H1 (cell line): ENCODE data around the gene ANK2. TPM values are rescaled to one million over a fixed set of nuclear protein-coding genes. Genes with fewer than 3 reads are reported as not detected.

ENCODE experiments used
- CTCF ChIA-PET: fragments of 300-600 bp; sonication (Branson Sonifier 250); formaldehyde crosslinking; loops from one replicate; lab custom pipeline; 2021; ENCODE audit not compliant: partially characterized antibody; lab: Charles Lee
- POLR2A ChIA-PET: fragments of 300-600 bp; sonication (Branson Sonifier 250); formaldehyde crosslinking; loops from one replicate; lab custom pipeline; 2021; ENCODE audit warnings: inconsistent platforms; ENCODE audit not compliant: partially characterized antibody; lab: Charles Lee
- DNase-seq, 2 experiments: peaks; one replicate each; pipeline versions ENCODE4 v3.0.0 to v3.0.0-alpha.2; 2010 to 2022; ENCODE audit warnings: low spot score in 2 of 2, low read depth in 1 of 2, mixed read lengths in 1 of 2
- FAIRE-seq: peaks from 2 replicates; lab custom pipeline; 2011; peaks lifted over from hg19 to GRCh38; lab: Jason Lieb, UNC
- H2AFZ ChIP-seq: 2 replicates; pipeline ENCODE4 v1.8.1; 2012; ENCODE audit warnings: low read length, inconsistent platforms
- H2AK5ac ChIP-seq: 2 replicates; pipeline ENCODE4 v1.6.1; 2013; ENCODE audit warnings: low read depth, low read length
- H2BK120ac ChIP-seq: replicated peaks from 2 replicates; pipeline ENCODE3; 2013; ENCODE audit warnings: low read depth, low read length, inconsistent platforms
- H2BK12ac ChIP-seq: 2 replicates; pipeline ENCODE4 v1.6.1; 2013; ENCODE audit warnings: low read depth, low read length
- H2BK15ac ChIP-seq: 2 replicates; pipeline ENCODE4 v1.6.1; 2013; ENCODE audit warnings: low read length
- H2BK20ac ChIP-seq: 2 replicates; pipeline ENCODE4 v1.6.1; 2013; ENCODE audit warnings: low read length
- H2BK5ac ChIP-seq: 2 replicates; pipeline ENCODE4 v1.6.1; 2013; ENCODE audit warnings: low read depth, low read length
- H3K14ac ChIP-seq: 2 replicates; pipeline ENCODE4 v1.6.1; 2013; ENCODE audit warnings: inconsistent platforms; ENCODE audit not compliant: insufficient read length
- H3K18ac ChIP-seq: 2 replicates; pipeline ENCODE4 v1.6.1; 2013; ENCODE audit warnings: low read length; ENCODE audit errors: extremely low read depth
- H3K23ac ChIP-seq: 2 replicates; pipeline ENCODE4 v1.6.1; 2013; ENCODE audit warnings: inconsistent platforms; ENCODE audit not compliant: insufficient read length
- H3K23me2 ChIP-seq: 2 replicates; pipeline ENCODE4 v1.6.1; 2013; ENCODE audit warnings: low read depth, low read length
- H3K27ac ChIP-seq: 2 replicates; pipeline ENCODE4 v1.6.1; 2011; ENCODE audit warnings: low read depth, low read length, inconsistent platforms
- H3K27me3 ChIP-seq, 4 experiments: replicated peaks in 1 of 4; 1 replicate in 1 of 4; 2 replicates in 3 of 4; pipeline versions ENCODE4 v1.6.1 to v1.8.1; 2011 to 2013; ENCODE audit warnings: low read length in 3 of 4, mild to moderate bottlenecking in 3 of 4, inconsistent platforms in 2 of 4, mixed read lengths in 2 of 4, moderate library complexity in 1 of 4; ENCODE audit not compliant: control insufficient read depth in 3 of 4, insufficient read depth in 3 of 4; ENCODE audit errors: extremely low read depth in 1 of 4
- H3K36me3 ChIP-seq, 4 experiments: 2 replicates each; pipeline versions ENCODE4 v1.6.1 to v1.8.1; 2011 to 2013; ENCODE audit warnings: mild to moderate bottlenecking in 4 of 4, low read length in 3 of 4, moderate library complexity in 2 of 4, control low read depth in 1 of 4, inconsistent platforms in 1 of 4; ENCODE audit not compliant: insufficient read depth in 4 of 4, control insufficient read depth in 2 of 4
- H3K4ac ChIP-seq: replicated peaks from 2 replicates; pipeline ENCODE3; 2013; ENCODE audit warnings: low read length, low read depth, mixed read lengths, inconsistent platforms; ENCODE audit not compliant: insufficient read length
- H3K4me1 ChIP-seq, 4 experiments: replicated peaks in 1 of 4; 1 replicate in 1 of 4; 2 replicates in 3 of 4; pipeline versions ENCODE4 v1.6.1 to v1.8.1; 2011 to 2013; ENCODE audit warnings: low read length in 3 of 4, inconsistent platforms in 2 of 4, mixed read lengths in 1 of 4; ENCODE audit not compliant: insufficient read depth in 4 of 4, control insufficient read depth in 3 of 4
- H3K4me2 ChIP-seq, 2 experiments: 2 replicates each; pipeline versions ENCODE4 v1.6.1 to v1.8.1; 2011 to 2013; ENCODE audit warnings: low read depth in 2 of 2, low read length in 2 of 2, control low read depth in 1 of 2, inconsistent platforms in 1 of 2, mild to moderate bottlenecking in 1 of 2; ENCODE audit not compliant: insufficient read depth in 1 of 2
- H3K4me3 ChIP-seq, 4 experiments: fragments of 200-600, 300-600 bp in 1 of 4; sonication (generic), shearing (Covaris generic), sonication (Bioruptor Twin) in 1 of 4; 2 replicates each; pipeline versions ENCODE4 v1.5.1 to v1.8.1; 2011 to 2016; ENCODE audit warnings: low read length in 4 of 4, low read depth in 3 of 4, control low read depth in 2 of 4, inconsistent platforms in 2 of 4, mild to moderate bottlenecking in 2 of 4, mixed read lengths in 1 of 4, moderate library complexity in 1 of 4; ENCODE audit not compliant: insufficient read depth in 2 of 4; ENCODE audit errors: extremely low read depth in 1 of 4
- H3K56ac ChIP-seq: replicated peaks from 2 replicates; pipeline ENCODE3; 2013; ENCODE audit warnings: low read depth, mild to moderate bottlenecking, mixed read lengths, low read length, inconsistent platforms; ENCODE audit not compliant: insufficient read length
- H3K79me1 ChIP-seq: 2 replicates; pipeline ENCODE4 v1.6.1; 2013; ENCODE audit warnings: low read depth, low read length, control low read depth
- H3K79me2 ChIP-seq, 2 experiments: 2 replicates each; pipeline versions ENCODE4 v1.6.1 to v1.8.1; 2012 to 2013; ENCODE audit warnings: low read length in 2 of 2, mild to moderate bottlenecking in 2 of 2, inconsistent platforms in 1 of 2; ENCODE audit not compliant: insufficient read depth in 2 of 2, control insufficient read depth in 1 of 2
- H3K9ac ChIP-seq, 4 experiments: replicated peaks in 1 of 4; 1 replicate in 1 of 4; 2 replicates in 3 of 4; pipeline versions ENCODE4 v1.6.1 to v1.8.1; 2011 to 2013; ENCODE audit warnings: low read depth in 3 of 4, low read length in 3 of 4, control low read depth in 2 of 4, mild to moderate bottlenecking in 2 of 4, moderate library complexity in 2 of 4, inconsistent platforms in 1 of 4; ENCODE audit errors: extremely low read depth in 1 of 4
- H3K9me3 ChIP-seq, 2 experiments: 2 replicates each; pipeline versions ENCODE4 v1.6.1 to v1.8.1; 2012 to 2013; ENCODE audit warnings: mild to moderate bottlenecking in 2 of 2, moderate library complexity in 2 of 2, control low read depth in 1 of 2, inconsistent platforms in 1 of 2, low read depth in 1 of 2, low read length in 1 of 2, mixed read lengths in 1 of 2; ENCODE audit not compliant: insufficient read depth in 2 of 2
- H4K20me1 ChIP-seq, 2 experiments: replicated peaks in 1 of 2; 2 replicates each; pipeline versions ENCODE3 to v1.8.1; 2011 to 2013; ENCODE audit warnings: inconsistent platforms in 2 of 2, low read length in 2 of 2, mild to moderate bottlenecking in 1 of 2; ENCODE audit not compliant: insufficient read depth in 2 of 2, control insufficient read depth in 1 of 2
- H4K5ac ChIP-seq: 2 replicates; pipeline ENCODE4 v1.6.1; 2013; ENCODE audit warnings: low read length, low read depth, mixed read lengths, inconsistent platforms; ENCODE audit not compliant: insufficient read length
- H4K8ac ChIP-seq: 2 replicates; pipeline ENCODE4 v1.8.0; 2013; ENCODE audit warnings: mild to moderate bottlenecking, moderate library complexity, low read length, inconsistent platforms; ENCODE audit not compliant: insufficient read depth; ENCODE audit errors: extremely low read depth
- H4K91ac ChIP-seq: replicated peaks from 2 replicates; pipeline ENCODE3; 2013; ENCODE audit warnings: low read length, mixed read lengths, inconsistent platforms; ENCODE audit not compliant: insufficient read length
- RNF2 ChIP-seq: fragments of 200-900, 300-1000 bp; sonication (generic); IDR thresholded peaks from 2 replicates; pipeline ENCODE4 v1.7.1; 2016; ENCODE audit warnings: borderline replicate concordance, low read depth, mild to moderate bottlenecking, antibody characterized with exemption, low read length; ENCODE audit not compliant: poor library complexity, severe bottlenecking; ENCODE audit errors: missing control alignments
- WGBS, 2 experiments: shearing (Covaris generic) in 1 of 2; methylation state at CpG; one replicate each; pipeline versions ENCODE4 v1.1.6 to v1.1.7; 2013 to 2015; ENCODE audit warnings: low lambda C conversion rate in 2 of 2, mixed read lengths in 2 of 2, inconsistent platforms in 1 of 2, low coverage in 1 of 2, missing lambda C conversion rate in 1 of 2; ENCODE audit not compliant: insufficient replicate concordance in 2 of 2, insufficient coverage in 1 of 2, insufficient read length in 1 of 2; ENCODE audit errors: extremely low coverage in 1 of 2, missing lambda C conversion rate in 1 of 2; 5-methylcytosine and 5-hydroxymethylcytosine counted together
- polyA plus RNA-seq, 7 experiments: library from polyadenylated mRNA; depleted of rRNA in 3 of 7; stranded (reverse) in 5 of 7; unstranded in 2 of 7; fragments of >200 nt in 5 of 7; fragments of 200-250 nt in 2 of 7; gene quantifications; 1 replicate in 5 of 7; 2 replicates in 1 of 7; 4 replicates in 1 of 7; pipeline versions ENCODE4 v1.2.1 to v1.2.3, GENCODE V29; 2011 to 2013; ENCODE audit warnings: missing spikeins in 2 of 7, mixed read lengths in 2 of 7
- total RNA-seq: library from RNA; stranded (reverse); fragmentation: NEBNext Ultra II Directional; extraction: Animal tissue kit (Norgen Biotek cat#: 25700); gene quantifications from 2 replicates; pipeline ENCODE4 v1.2.1, GENCODE V29; 2021
- TF ChIP-seq, protein P1 (sequence below): IDR thresholded peaks from 2 replicates; pipeline ENCODE4 v1.6.1; 2012; ENCODE audit warnings: low read length, inconsistent platforms

ANK2 gene
- total and polyA plus RNA-seq, 2 of the 8 experiments (the other 6 are each of a cell fraction or from before 2014, with no cell fraction given): 14.2 to 35.1 TPM

DNA sequence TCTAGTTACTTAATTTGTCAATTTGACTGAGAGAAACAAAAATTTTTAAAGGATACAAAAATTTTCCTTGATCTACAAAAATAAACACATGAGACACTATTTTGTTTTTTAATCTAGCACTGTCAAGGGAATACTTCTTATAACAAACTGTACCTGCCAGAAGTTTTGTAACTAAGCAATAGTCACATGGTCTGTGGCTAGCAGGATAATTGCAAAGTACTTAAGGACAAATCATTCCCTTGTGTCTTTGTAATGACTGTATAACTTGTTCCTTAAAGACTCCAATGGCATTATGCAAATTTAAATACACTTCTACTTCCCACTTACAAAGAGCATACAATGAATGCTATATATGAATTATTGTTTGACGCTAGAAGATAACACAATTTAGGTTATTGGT is 25.1 kb upstream of the ANK2 start:
- Histone ChIP-seq H2AFZ (no peak overlapping the region), H3K4me2 (no peak overlapping the region), H4K91ac (no peak overlapping the region), H3K56ac (no peak overlapping the region), H4K20me1 (no peaks in the 10 kb centered on the region), H3K79me2 (no peaks in the 10 kb centered on the region), H3K4ac (no peak overlapping the region), H3K14ac (no peak overlapping the region), H3K27ac (no peak overlapping the region), H3K79me1 (no peaks in the 10 kb centered on the region), H3K23me2 (no peaks in the 10 kb centered on the region), H3K23ac (no peak overlapping the region), H3K36me3 (no peaks in the 10 kb centered on the region), H2BK15ac (no peak overlapping the region), H2BK120ac (no peak overlapping the region), H2BK5ac (no peak overlapping the region), H3K18ac (no peak overlapping the region), H2BK20ac (no peak overlapping the region), H3K4me3 (no peak overlapping the region), H3K9me3 (no peaks in the 10 kb centered on the region), H3K4me1 (peaks cover 0 to 11% (median 5%) of the 10 kb centered on the region in 4 experiments; a peak in 4 of 7 replicates), H4K8ac (no peak overlapping the region), H2BK12ac (no peak overlapping the region), H3K9ac (no peak overlapping the region), H4K5ac (no peak overlapping the region), H2AK5ac (no peak overlapping the region), H3K27me3 (no peaks in the 10 kb centered on the region)
- FAIRE-seq (no peak), DNase-seq (no peak)
- ChIA-PET CTCF (no interaction called here), POLR2A (no interaction called here)
- 90% methylated on average over 1 of the region's 1 CpG; no CpG with 5 or more reads in 1 of the 2 experiments for WGBS, 2 experiments
- TF ChIP-seq, protein P1, sequence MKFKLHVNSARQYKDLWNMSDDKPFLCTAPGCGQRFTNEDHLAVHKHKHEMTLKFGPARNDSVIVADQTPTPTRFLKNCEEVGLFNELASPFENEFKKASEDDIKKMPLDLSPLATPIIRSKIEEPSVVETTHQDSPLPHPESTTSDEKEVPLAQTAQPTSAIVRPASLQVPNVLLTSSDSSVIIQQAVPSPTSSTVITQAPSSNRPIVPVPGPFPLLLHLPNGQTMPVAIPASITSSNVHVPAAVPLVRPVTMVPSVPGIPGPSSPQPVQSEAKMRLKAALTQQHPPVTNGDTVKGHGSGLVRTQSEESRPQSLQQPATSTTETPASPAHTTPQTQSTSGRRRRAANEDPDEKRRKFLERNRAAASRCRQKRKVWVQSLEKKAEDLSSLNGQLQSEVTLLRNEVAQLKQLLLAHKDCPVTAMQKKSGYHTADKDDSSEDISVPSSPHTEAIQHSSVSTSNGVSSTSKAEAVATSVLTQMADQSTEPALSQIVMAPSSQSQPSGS: no peak
- no peak for TF ChIP-seq RNF2
